NCI-H460 (cell line): ENCODE results near the gene RAD9B. TPM values are rescaled to one million over a fixed set of nuclear protein-coding genes. Genes with fewer than 3 reads are reported as not detected.

Source experiments
- DNase-seq: peaks from one replicate; pipeline ENCODE4 v3.0.0-alpha.2; 2016; ENCODE audit warnings: low read depth; ENCODE audit errors: extremely low read depth
- small RNA-seq, 2 experiments: library from RNA; depleted of rRNA; stranded (forward); fragments of <200 nt; gene quantifications; one replicate each; pipeline ENCODE3, GENCODE V24; 2014
- total RNA-seq: library from RNA; depleted of rRNA; stranded (reverse); fragments of >200 nt; shearing (Covaris generic); gene quantifications from 2 replicates; pipeline ENCODE4 v1.2.3, GENCODE V29; 2014; rRNA removed

The RAD9B gene
- total RNA-seq, 1 experiment from 2014 or later = 0.12 TPM

DNA sequence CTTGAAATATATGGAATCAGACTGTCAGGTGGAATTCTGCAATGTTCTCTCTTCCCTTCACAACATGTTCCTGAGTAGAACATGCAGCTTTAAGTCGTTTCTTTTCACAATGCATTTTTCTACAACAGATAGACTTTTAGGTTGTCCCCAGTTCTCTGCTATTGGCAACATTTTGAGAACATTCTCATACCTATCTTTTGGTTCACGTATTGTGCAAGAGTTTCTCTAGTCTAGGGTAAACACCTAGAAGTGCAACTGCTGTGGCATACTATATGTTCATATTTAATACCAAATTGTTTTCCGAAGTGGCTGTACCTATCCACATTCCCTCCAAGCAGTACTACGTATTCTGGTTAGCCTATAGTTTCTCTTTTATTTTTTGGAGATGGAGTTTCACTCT, 48.9 kb downstream of the RAD9B start:
- no peak for DNase-seq

Small RNAs within 50 kb of the gene (small RNA-seq; reads per million reads assigned to genes)
- 0 to 0.06 reads per million in 2 experiments for gene RF00278

Other genes starting within 250 kb of the RAD9B start
- 130 and 150 TPM in 2 replicates for gene ATP2A2, start 221.1 kb upstream of the RAD9B start, total RNA-seq
- gene ANAPC7, start 98.6 kb upstream of the RAD9B start, total RNA-seq = 80.5 and 87.7 TPM in 2 replicates
- 197 and 222 TPM in 2 replicates for gene ARPC3, start 52.0 kb upstream of the RAD9B start, total RNA-seq
- 44.0 and 44.8 TPM in 2 replicates for gene GPN3, start 34.1 kb upstream of the RAD9B start, total RNA-seq
- 46.4 and 48.1 TPM in 2 replicates for gene FAM216A, start 33.5 kb upstream of the RAD9B start, total RNA-seq
- gene VPS29, start 220 bp upstream of the RAD9B start, total RNA-seq = 74.1 and 87.8 TPM in 2 replicates
- 12.7 and 13.6 TPM in 2 replicates for gene PPTC7, start 81.0 kb downstream of the RAD9B start, total RNA-seq
- gene TCTN1, start 111.8 kb downstream of the RAD9B start, total RNA-seq = 38.8 and 42.6 TPM in 2 replicates
- gene HVCN1, start 186.8 kb downstream of the RAD9B start, total RNA-seq = 52.0 and 61.7 TPM in 2 replicates
- 230 and 249 TPM in 2 replicates for gene PPP1CC, start 240.6 kb downstream of the RAD9B start, total RNA-seq